CMK (cell line): Measurements from ENCODE around the gene KRTAP3-1.
"Not testable (repeated sequence)": the region's sequence is repeated elsewhere in the genome, so short reads cannot be mapped to it uniquely, and the experiment has no call there.

Source experiments
- DNase-seq: peaks from one replicate; pipeline ENCODE4 v3.0.0-alpha.2; 2010; ENCODE audit warnings: low read depth

KRTAP3-1 gene

DNA sequence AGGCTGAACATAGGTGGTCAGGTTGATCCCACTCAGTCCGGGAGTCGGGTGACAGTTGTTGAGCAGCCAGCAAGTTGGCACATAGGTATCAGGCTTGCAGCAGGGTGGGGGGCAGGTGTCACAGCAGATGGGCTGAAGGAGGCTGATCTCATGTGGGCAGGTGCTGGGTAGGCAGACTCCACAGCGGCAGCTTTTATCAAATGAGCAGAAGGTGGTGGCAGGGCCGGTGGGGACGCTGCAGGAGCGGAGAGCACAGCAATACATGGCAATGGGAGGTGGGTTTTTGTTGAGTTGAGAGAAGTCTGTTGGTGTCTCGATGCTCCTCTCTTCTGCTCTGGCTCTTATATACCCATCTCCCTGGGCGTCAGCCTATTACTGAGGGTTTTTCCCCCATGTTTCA is at the start of gene KRTAP3-1:
TSS of gene KRTAP3-1 (minus strand) at position 318 of the 400 bp plus-strand sequence. CDS start at position 264, 54 bp downstream.
- no peak for DNase-seq

- no peak for DNase-seq
Measured at GRCh38 chr17:41057547-41057946, 48.6 kb upstream of the KRTAP3-1 start.

DNA sequence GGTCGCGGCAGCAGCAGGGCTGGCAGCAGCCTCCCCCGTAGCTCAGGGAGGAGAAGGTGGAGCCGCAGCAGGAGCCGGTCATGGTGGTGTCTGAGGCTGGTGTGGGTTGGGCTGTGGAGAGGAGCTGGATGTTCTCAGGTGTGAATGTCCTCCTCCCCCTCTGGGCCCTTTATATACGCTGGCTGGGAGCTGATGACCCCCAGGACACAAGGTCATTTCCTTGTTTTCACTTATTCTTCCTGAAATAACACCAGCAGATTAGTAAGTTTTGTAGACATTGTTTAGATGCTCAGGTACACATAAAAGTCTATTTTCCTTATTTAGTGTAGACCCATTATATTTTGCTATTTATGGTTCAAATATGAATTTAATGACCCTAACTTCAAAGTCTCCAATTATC is 46.2 kb upstream of the KRTAP3-1 start, which contains the start of gene KRTAP2-2:
TSS of gene KRTAP2-2 (minus strand) at position 101 of the 400 bp plus-strand sequence. CDS start at position 82, 19 bp downstream.
- DNase-seq = not testable (repeated sequence)

- DNase-seq = not testable (repeated sequence)
Measured at GRCh38 chr17:41054556-41054955, 45.6 kb upstream of the KRTAP3-1 start.

GRCh38 chr17:41054025-41054424 is 45.1 kb upstream of the KRTAP3-1 start:
- no peak for DNase-seq

DNA sequence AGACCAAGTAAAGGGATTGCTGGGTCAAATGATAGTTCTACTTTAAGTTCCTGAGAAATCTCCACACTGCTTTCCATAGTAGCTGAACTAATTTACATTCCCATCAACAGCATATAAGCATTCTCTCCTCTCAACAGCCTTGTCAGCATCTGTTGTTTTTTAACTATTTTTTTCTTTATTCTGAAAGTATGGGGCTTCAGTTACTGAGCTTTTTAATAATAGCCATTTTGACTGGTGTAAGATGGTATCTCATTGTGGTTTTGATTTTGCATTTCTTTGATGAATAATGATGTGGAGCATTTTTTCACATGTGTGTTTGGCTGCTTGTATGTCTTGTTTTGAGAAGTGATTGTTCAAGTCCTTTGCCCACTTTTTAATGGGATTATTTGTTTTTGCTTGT is 43.6 kb upstream of the KRTAP3-1 start:
- no peak for DNase-seq

- no peak for DNase-seq
Measured at GRCh38 chr17:41049110-41049509, 40.2 kb upstream of the KRTAP3-1 start.

DNA sequence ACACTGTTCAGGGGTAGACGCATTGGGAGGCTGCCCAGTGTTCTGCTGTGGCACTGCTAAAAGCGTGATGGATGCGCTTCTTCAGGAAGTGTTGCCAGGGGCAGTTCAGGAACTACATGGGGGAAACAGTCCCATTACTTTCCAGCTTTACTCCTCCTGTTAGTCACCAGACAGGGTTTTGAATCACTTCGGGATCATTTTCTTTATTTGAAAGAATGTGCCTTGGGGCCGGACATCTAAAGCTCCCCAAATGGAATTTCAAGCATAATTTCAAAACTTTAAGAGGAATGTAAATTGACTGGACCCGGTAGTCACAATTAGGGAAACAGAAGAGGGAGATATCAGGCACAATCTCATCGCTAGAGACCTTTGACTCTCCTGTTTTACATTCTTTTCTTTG is 39.5 kb upstream of the KRTAP3-1 start:
- DNase-seq = no peak

- not testable (repeated sequence) for DNase-seq
Measured at GRCh38 chr17:41046735-41047465, 38.0 kb upstream of the KRTAP3-1 start, which contains the start of gene KRTAP2-1. KRTAP2-1 (minus strand) TSS chr17:41047316; CDS start chr17:41047267, 49 bp downstream.

GRCh38 chr17:41042953-41043352 is 34.0 kb upstream of the KRTAP3-1 start:
- no peak for DNase-seq

DNA sequence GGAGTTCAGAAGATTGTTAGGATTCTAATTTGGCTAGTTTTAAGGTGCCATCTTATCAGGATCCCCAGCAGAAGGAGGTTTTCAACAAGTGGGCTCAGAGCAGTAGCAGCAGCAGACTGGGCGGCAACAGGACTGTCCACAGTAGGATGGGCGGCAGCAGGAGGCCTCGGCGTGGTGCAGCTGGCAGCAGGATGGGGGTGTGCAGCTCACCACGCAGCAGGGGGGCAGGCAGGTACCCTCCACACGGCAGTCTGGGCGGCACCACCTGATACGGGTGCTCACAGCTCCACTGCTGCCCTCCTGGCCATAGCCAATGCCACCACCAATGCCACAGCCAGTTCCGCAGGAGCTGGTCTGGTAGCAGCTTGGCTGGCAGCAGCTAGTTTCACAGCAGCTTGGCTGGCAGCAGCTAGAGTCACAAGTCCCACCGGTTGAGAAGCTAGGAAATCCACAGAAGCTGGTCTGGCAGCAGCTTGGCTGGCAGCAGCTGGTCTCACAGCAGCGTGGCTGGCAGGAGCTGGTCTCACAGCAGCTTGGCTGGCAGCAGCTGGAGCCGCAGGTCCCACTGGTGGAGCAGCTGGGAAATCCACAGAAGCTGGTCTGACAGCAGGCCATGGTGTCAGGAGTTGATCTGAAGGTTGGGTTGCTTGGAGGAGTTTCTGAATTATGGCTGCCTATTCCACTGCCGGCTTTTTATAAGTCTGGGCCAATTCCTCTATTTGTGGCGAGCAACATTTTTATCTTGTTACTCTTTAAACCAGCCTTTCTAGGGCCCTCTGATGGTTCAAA is 32.0 kb upstream of the KRTAP3-1 start, which contains the start of gene KRTAP1-1:
TSS of gene KRTAP1-1 (minus strand) at position 668 of the 789 bp plus-strand sequence. CDS start at position 615, 53 bp downstream.
- not testable (repeated sequence) for DNase-seq

DNA sequence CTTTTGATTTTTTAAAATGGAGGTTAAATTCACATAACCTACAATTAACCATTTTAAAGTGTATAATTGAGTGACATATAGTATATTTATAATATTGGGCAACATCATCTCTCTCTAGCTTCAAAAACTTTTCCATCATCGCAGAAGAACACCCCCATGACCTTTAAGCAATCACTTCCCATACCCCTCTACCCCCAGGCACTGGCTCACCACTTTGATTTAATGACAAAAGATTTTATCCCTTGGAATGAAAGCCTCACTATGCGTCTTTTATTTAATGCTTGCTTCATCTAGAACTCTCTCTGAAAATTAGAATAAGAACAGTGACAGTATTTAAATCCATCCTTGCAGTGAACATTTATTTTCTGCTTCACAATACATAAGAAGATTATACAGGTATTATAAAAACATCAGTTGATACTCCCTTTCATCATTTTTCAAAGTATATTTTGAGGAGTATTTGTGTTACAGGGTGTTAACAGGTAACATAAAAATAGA is 29.0 kb upstream of the KRTAP3-1 start:
- no peak for DNase-seq

GRCh38 chr17:41034346-41034935 is 25.5 kb upstream of the KRTAP3-1 start, which contains the start of gene KRTAP1-3:
KRTAP1-3 (minus strand) TSS chr17:41034874; CDS start chr17:41034821, 53 bp downstream.
- DNase-seq = not testable (repeated sequence)

GRCh38 chr17:41029633-41030245 is 20.8 kb upstream of the KRTAP3-1 start, which contains the start of gene KRTAP1-4:
KRTAP1-4 (minus strand) TSS chr17:41030195; CDS start chr17:41030078, 117 bp downstream.
- DNase-seq = no peak

GRCh38 chr17:41026715-41027471 is 18.0 kb upstream of the KRTAP3-1 start, which contains the start of gene KRTAP1-5:
KRTAP1-5 (minus strand) TSS chr17:41027208; CDS start chr17:41027155, 53 bp downstream.
- no peak for DNase-seq

DNA sequence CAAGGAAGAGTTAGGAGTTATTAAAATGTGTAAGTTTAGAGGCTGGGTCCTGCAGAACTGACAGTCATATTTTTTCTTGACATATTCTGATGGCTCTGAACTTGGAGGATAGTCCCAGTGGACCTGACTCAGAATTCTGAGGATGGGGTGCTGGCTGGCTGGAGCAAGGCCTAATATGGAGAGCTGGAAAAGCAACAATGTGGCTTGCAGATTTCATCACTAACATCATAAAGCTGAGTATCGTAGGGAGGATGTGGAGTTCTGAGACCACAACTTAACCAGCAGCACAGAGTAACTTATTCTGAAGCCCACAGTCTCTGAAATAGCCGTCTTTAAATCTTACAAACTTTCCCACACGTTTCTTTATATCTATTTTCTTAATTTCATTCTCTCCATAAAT is 15.8 kb upstream of the KRTAP3-1 start:
- no peak for DNase-seq

GRCh38 chr17:41020336-41020735 is 11.4 kb upstream of the KRTAP3-1 start:
- no peak for DNase-seq

- no peak for DNase-seq
Measured at GRCh38 chr17:41019415-41019814, 10.5 kb upstream of the KRTAP3-1 start.

GRCh38 chr17:41018541-41018940 is 9.6 kb upstream of the KRTAP3-1 start:
- DNase-seq = no peak

GRCh38 chr17:41016578-41017215 is 7.8 kb upstream of the KRTAP3-1 start:
- DNase-seq = no peak
